Measurements from ENCODE around the gene TTC28.

The TTC28 gene

DNA sequence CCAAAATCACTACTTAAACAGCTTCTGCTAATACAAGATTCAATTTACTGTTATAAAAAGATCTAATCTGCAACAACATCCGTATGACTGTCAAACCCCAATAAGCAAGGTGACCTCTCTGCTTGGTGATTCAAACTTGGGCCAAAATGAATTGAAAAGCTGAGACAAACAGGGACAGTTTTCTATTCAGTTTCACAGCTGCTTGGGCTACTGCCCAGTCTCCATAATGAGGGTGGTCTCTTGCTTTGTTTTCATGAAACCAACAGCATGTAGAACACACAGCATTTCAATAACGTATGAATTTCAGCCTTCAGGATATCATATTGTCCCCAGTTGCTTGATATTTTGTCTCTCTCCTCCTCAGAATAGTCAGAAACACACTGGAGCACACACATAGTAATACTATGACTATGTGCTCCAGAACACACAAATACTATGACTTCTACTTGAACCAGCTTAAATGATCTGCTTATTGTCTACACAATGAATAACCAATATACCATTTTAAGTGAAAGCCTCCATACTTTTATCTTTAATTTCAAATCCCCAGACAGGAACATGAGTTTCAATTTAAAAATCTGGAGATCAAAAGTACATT lies 285.0 kb downstream of the TTC28 start:
- no peaks in the 10 kb centered on the region for H3K36me3 ChIP-seq (ENCODE audit: control insufficient read depth, insufficient read depth, low read length)
- no peaks in the 10 kb centered on the region for H3K9me3 ChIP-seq (ENCODE audit: control insufficient read depth, low read length)
- no peak overlapping the region for H3K27ac ChIP-seq (ENCODE audit: insufficient read depth, low read length, poor library complexity, severe bottlenecking)
- no peaks in the 10 kb centered on the region for H3K27me3 ChIP-seq (replicated peaks; ENCODE audit: control insufficient read depth, insufficient read depth, low read length, poor library complexity, severe bottlenecking)
- no peaks in the 10 kb centered on the region for H3K4me1 ChIP-seq (ENCODE audit: control insufficient read depth, insufficient read depth, low read length, poor library complexity, severe bottlenecking)
- no peak overlapping the region for H3K4me3 ChIP-seq (ENCODE audit: insufficient read depth, low read depth, low read length, poor library complexity, severe bottlenecking)
- no peak for DNase-seq

GRCh38 chr22:28381429-28382167 lies 298.0 kb downstream of the TTC28 start:
- Histone ChIP-seq H3K4me3 (ENCODE audit: insufficient read depth, low read depth, low read length, poor library complexity, severe bottlenecking) (no peak overlapping the region), H3K27me3 (replicated peaks; ENCODE audit: control insufficient read depth, insufficient read depth, low read length, poor library complexity, severe bottlenecking) (no peaks in the 10 kb centered on the region), H3K9me3 (ENCODE audit: control insufficient read depth, low read length) (peaks cover 3% of the 10 kb centered on the region), H3K4me1 (ENCODE audit: control insufficient read depth, insufficient read depth, low read length, poor library complexity, severe bottlenecking) (no peaks in the 10 kb centered on the region), H3K36me3 (ENCODE audit: control insufficient read depth, insufficient read depth, low read length) (no peaks in the 10 kb centered on the region), H3K27ac (ENCODE audit: insufficient read depth, low read length, poor library complexity, severe bottlenecking) (no peak overlapping the region)
- DNase-seq: no peak

- no peak overlapping the region for H3K4me3 ChIP-seq (ENCODE audit: insufficient read depth, low read depth, low read length, poor library complexity, severe bottlenecking)
- no peak overlapping the region for H3K27ac ChIP-seq (ENCODE audit: insufficient read depth, low read length, poor library complexity, severe bottlenecking)
- no peaks in the 10 kb centered on the region for H3K27me3 ChIP-seq (replicated peaks; ENCODE audit: control insufficient read depth, insufficient read depth, low read length, poor library complexity, severe bottlenecking)
- peaks cover 3% of the 10 kb centered on the region for H3K9me3 ChIP-seq (ENCODE audit: control insufficient read depth, low read length)
- H3K4me1 ChIP-seq (ENCODE audit: control insufficient read depth, insufficient read depth, low read length, poor library complexity, severe bottlenecking): no peaks in the 10 kb centered on the region
- DNase-seq: no peak
- no peaks in the 10 kb centered on the region for H3K36me3 ChIP-seq (ENCODE audit: control insufficient read depth, insufficient read depth, low read length)
These were observed 299.7 kb downstream of the TTC28 start for GRCh38 chr22:28379951-28380350.

- Histone ChIP-seq H3K36me3 (ENCODE audit: control insufficient read depth, insufficient read depth, low read length) (no peaks in the 10 kb centered on the region), H3K27ac (ENCODE audit: insufficient read depth, low read length, poor library complexity, severe bottlenecking) (no peak overlapping the region), H3K27me3 (replicated peaks; ENCODE audit: control insufficient read depth, insufficient read depth, low read length, poor library complexity, severe bottlenecking) (no peaks in the 10 kb centered on the region), H3K4me1 (ENCODE audit: control insufficient read depth, insufficient read depth, low read length, poor library complexity, severe bottlenecking) (no peaks in the 10 kb centered on the region), H3K4me3 (ENCODE audit: insufficient read depth, low read depth, low read length, poor library complexity, severe bottlenecking) (no peak overlapping the region), H3K9me3 (ENCODE audit: control insufficient read depth, low read length) (peaks cover 3% of the 10 kb centered on the region)
- DNase-seq: no peak
These were observed 300.4 kb downstream of the TTC28 start for GRCh38 chr22:28379075-28379779.

- no peaks in the 10 kb centered on the region for H3K36me3 ChIP-seq (ENCODE audit: control insufficient read depth, insufficient read depth, low read length)
- no peak for DNase-seq
- no peaks in the 10 kb centered on the region for H3K27me3 ChIP-seq (replicated peaks; ENCODE audit: control insufficient read depth, insufficient read depth, low read length, poor library complexity, severe bottlenecking)
- no peak overlapping the region for H3K4me3 ChIP-seq (ENCODE audit: insufficient read depth, low read depth, low read length, poor library complexity, severe bottlenecking)
- H3K27ac ChIP-seq (ENCODE audit: insufficient read depth, low read length, poor library complexity, severe bottlenecking): no peak overlapping the region
- no peaks in the 10 kb centered on the region for H3K9me3 ChIP-seq (ENCODE audit: control insufficient read depth, low read length)
- no peaks in the 10 kb centered on the region for H3K4me1 ChIP-seq (ENCODE audit: control insufficient read depth, insufficient read depth, low read length, poor library complexity, severe bottlenecking)
These were observed 303.7 kb downstream of the TTC28 start for GRCh38 chr22:28375761-28376534.

- no peaks in the 10 kb centered on the region for H3K27me3 ChIP-seq (replicated peaks; ENCODE audit: control insufficient read depth, insufficient read depth, low read length, poor library complexity, severe bottlenecking)
- no peaks in the 10 kb centered on the region for H3K36me3 ChIP-seq (ENCODE audit: control insufficient read depth, insufficient read depth, low read length)
- no peaks in the 10 kb centered on the region for H3K4me1 ChIP-seq (ENCODE audit: control insufficient read depth, insufficient read depth, low read length, poor library complexity, severe bottlenecking)
- no peak overlapping the region for H3K27ac ChIP-seq (ENCODE audit: insufficient read depth, low read length, poor library complexity, severe bottlenecking)
- no peak for DNase-seq
- H3K9me3 ChIP-seq (ENCODE audit: control insufficient read depth, low read length): no peaks in the 10 kb centered on the region
- H3K4me3 ChIP-seq (ENCODE audit: insufficient read depth, low read depth, low read length, poor library complexity, severe bottlenecking): no peak overlapping the region
These were observed 305.8 kb downstream of the TTC28 start for GRCh38 chr22:28373831-28374230.

- H3K36me3 ChIP-seq (ENCODE audit: control insufficient read depth, insufficient read depth, low read length): no peaks in the 10 kb centered on the region
- DNase-seq: no peak
These were observed 309.8 kb downstream of the TTC28 start for GRCh38 chr22:28369854-28370253.

GRCh38 chr22:28366856-28367255 lies 312.8 kb downstream of the TTC28 start:
- no peak overlapping the region for H3K4me3 ChIP-seq (ENCODE audit: insufficient read depth, low read depth, low read length, poor library complexity, severe bottlenecking)
- H3K36me3 ChIP-seq (ENCODE audit: control insufficient read depth, insufficient read depth, low read length): no peaks in the 10 kb centered on the region
- no peak for DNase-seq

More at GRCh38 chr22:28369854-28370253, 309.8 kb downstream of the TTC28 start:
- H3K4me3 ChIP-seq (ENCODE audit: insufficient read depth, low read depth, low read length, poor library complexity, severe bottlenecking): no peak overlapping the region
- no peaks in the 10 kb centered on the region for H3K4me1 ChIP-seq (ENCODE audit: control insufficient read depth, insufficient read depth, low read length, poor library complexity, severe bottlenecking)
- no peaks in the 10 kb centered on the region for H3K27me3 ChIP-seq (replicated peaks; ENCODE audit: control insufficient read depth, insufficient read depth, low read length, poor library complexity, severe bottlenecking)
- H3K9me3 ChIP-seq (ENCODE audit: control insufficient read depth, low read length): no peaks in the 10 kb centered on the region
- H3K27ac ChIP-seq (ENCODE audit: insufficient read depth, low read length, poor library complexity, severe bottlenecking): no peak overlapping the region

GRCh38 chr22:28365371-28365770 lies 314.3 kb downstream of the TTC28 start:
- DNase-seq: no peak
- Histone ChIP-seq H3K4me1 (ENCODE audit: control insufficient read depth, insufficient read depth, low read length, poor library complexity, severe bottlenecking) (no peaks in the 10 kb centered on the region), H3K4me3 (ENCODE audit: insufficient read depth, low read depth, low read length, poor library complexity, severe bottlenecking) (no peak overlapping the region), H3K27ac (ENCODE audit: insufficient read depth, low read length, poor library complexity, severe bottlenecking) (no peak overlapping the region), H3K27me3 (replicated peaks; ENCODE audit: control insufficient read depth, insufficient read depth, low read length, poor library complexity, severe bottlenecking) (no peaks in the 10 kb centered on the region), H3K9me3 (ENCODE audit: control insufficient read depth, low read length) (no peaks in the 10 kb centered on the region), H3K36me3 (ENCODE audit: control insufficient read depth, insufficient read depth, low read length) (no peaks in the 10 kb centered on the region)

More at GRCh38 chr22:28366856-28367255, 312.8 kb downstream of the TTC28 start:
- no peaks in the 10 kb centered on the region for H3K27me3 ChIP-seq (replicated peaks; ENCODE audit: control insufficient read depth, insufficient read depth, low read length, poor library complexity, severe bottlenecking)
- no peak overlapping the region for H3K27ac ChIP-seq (ENCODE audit: insufficient read depth, low read length, poor library complexity, severe bottlenecking)
- no peaks in the 10 kb centered on the region for H3K4me1 ChIP-seq (ENCODE audit: control insufficient read depth, insufficient read depth, low read length, poor library complexity, severe bottlenecking)
- H3K9me3 ChIP-seq (ENCODE audit: control insufficient read depth, low read length): no peaks in the 10 kb centered on the region
